Renal cortex interstitium (tissue), 11 donors: ENCODE results near the gene IQCK. TPM values are rescaled to one million over a fixed set of nuclear protein-coding genes. Genes with fewer than 3 reads are reported as not detected.
"Not testable (repeated sequence)": the region's sequence is repeated elsewhere in the genome, so short reads cannot be mapped to it uniquely, and the experiment has no call there.

ENCODE experiments used
- DNase-seq, 11 donors: peaks; one replicate each; pipeline ENCODE4 v3.0.0-alpha.2; 2013; ENCODE audit warnings: low read depth in 9 of 11, low spot score in 4 of 11; ENCODE audit errors: extremely low read depth in 1 of 11
- polyA plus RNA-seq, 3 donors: library from polyadenylated mRNA; unstranded; fragments of 120-200 nt; gene quantifications; one replicate each; pipeline ENCODE4 v1.2.1, GENCODE V29; 2013; ENCODE audit not compliant: insufficient read length in 3 of 3

The IQCK gene
- polyA plus RNA-seq, 3 donors, result 44.9 to 47.7 (median 46.3) TPM

- DNase-seq, result no peak
Measured at GRCh38 chr16:19776565-19776964, 58.5 kb downstream of the IQCK start.

DNA sequence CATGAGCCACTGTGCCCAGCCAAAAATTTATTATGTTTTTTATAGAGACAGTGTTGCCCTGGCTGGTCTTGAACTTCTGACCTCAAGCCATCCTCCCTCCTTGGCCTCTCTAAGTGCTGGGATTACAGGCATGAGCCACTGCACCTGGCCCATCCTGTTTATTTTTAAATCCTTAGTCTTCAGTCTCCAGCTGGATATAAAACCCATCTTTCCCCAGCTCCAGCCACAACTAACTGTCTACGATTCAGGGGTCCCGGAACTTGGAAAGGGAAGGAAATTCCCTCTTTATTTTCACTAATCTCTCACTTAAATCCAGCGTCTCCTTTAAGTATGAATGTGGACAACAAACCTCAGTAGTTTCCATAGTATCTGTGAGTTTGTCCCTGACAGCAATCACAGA is 62.2 kb downstream of the IQCK start:
- DNase-seq, result no peak

GRCh38 chr16:19781226-19781625 is 63.2 kb downstream of the IQCK start:
- DNase-seq, result no peak

- no peak for DNase-seq
Measured at GRCh38 chr16:19783363-19784182, 65.5 kb downstream of the IQCK start.

GRCh38 chr16:19784183-19784736 is 66.2 kb downstream of the IQCK start:
- DNase-seq, result no peak

DNA sequence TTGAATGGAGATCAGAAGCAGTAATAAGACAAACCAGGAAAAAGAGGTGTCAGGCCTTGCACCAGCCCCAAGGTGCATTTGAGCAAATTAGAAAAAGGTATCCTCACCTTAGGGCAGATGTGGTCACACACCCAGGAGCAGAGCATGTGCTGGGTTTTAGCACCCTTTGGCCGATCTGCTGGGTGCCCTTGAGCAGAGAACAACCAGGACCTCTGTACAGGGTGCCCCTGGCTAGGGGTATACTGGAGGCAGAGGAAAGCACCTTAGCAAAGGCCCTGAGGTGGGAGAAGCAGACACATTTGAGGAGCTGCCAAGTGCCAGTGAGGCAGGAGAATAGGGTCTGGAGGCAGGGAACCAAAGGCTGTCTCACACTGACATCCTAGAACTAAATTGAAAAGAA is 67.0 kb downstream of the IQCK start:
- no peak for DNase-seq

- DNase-seq, result no peak
Measured at GRCh38 chr16:19785512-19786130, 67.5 kb downstream of the IQCK start.

GRCh38 chr16:19801369-19801768 is 83.3 kb downstream of the IQCK start:
- not testable (repeated sequence) for DNase-seq

DNA sequence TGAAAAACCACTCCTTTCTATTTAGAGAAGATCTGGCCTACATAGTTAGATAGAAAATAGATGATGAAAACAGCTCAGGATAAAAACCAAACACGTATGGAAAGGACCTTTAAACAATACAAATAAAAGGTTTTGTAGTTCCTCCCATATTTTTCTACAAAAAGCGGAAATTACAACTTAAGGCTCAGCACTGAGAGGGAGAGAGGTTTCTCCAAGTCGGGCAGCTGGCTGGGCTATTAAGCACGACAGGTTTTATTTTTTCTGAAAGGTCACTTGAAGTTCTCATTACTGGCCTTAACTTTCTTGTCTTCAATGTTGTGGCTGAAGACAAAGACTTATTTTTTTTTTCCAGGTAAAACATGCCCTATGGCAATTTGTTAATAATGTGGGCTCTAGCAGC is 83.8 kb downstream of the IQCK start:
- not testable (repeated sequence) for DNase-seq

- no peak for DNase-seq
Measured at GRCh38 chr16:19802612-19803011, 84.5 kb downstream of the IQCK start.

DNA sequence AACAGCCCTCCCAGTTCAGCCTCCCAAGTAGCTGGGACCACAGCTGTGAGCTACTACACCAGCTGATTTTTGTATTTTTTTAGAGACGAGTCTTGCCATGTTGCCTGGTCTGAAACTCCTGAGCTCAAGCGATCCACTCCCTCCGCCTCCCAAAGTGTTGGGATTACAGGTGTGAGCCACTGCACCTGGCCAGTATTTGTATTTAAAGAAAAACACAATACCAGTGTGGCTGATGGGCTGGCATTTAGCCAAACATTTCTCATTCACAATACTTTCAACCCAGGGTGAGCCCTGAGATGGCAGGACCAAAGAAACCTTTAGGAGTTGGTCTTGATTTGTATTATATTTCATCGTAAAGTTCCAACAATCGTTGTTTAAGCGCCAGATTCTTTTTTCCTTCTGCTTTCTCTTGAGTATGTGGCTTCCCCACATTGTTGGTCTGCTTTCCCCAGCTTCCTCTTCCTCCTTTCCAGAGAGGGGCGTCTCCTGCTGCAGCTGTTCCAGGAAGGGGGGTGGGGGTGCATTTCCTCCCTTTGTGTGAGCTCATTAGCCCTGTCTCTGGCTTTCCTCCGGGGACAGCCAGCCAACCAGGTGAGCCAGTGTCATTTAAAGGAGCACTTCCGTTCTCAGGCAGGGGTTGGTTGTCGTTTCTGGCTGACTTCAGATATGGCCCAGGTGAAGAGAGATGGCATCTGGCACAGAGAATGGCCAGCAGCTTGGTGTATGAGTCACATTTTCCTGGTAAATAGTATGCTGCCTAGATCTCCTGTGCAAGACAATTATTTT is 86.7 kb downstream of the IQCK start:
- DNase-seq, result peak in 1 of 11 donors; percentile 36

DNA sequence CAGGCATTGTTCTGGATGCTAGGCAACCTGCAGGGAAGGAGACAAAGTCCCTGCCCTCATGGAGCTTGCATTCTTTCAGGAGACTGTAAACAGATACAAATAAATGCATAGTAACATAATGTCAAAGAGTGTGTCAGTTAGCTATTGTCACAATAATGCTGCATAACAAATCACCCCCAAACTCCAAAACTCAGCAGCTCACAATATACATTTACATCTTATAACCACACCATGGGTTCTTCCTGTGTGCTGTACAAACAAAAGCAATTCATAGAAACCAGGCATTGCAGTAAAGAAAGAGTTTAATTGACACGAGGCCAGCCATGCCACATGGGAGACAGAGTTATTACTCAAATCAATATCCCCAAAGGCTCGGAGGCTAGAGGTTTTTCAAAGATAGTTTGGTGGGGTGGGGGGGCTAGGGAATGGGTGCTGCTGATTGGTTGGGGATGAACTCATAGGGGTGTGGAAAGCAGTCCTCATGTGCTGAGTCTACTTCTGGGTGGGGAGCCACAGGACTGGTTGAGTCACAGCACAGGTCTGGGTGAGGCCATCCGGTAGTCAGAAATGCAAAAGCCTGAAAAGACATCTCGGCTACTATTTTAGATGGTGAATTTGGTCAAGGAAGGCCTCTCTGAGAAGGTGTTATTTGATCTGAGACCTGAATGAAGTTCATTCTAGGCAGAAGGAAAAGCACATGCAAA is 87.5 kb downstream of the IQCK start:
- DNase-seq, result no peak

- DNase-seq, result peak in 4 of 11 donors; percentile 18 to 68 (median 48)
Measured at GRCh38 chr16:19808061-19808641, 90.1 kb downstream of the IQCK start.

DNA sequence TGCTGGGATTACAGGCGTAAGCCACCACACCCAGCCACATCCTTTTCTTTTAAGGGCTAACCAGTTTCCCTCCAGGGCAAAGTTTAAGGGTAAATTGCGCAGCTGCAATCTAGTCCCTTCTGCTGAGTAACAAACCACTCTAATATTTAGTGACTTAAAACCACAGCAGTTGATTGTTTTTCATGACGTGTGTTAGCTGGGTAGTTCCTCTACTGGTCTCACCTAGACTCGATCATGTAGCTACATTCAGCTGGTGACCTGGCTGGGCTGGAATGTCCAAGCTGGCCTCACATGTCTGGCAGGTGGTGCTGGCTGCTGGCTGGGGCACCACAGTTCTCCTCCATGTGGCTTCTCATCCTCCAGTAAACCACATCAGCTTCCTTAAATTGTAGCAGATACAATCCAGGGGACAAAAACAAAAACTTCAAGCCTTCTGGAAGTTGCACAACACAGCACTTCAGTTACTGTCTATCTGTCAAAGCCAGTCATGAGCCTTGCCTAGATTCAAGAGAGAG is 91.1 kb downstream of the IQCK start:
- DNase-seq, result no peak

- no peak for DNase-seq
Measured at GRCh38 chr16:19809693-19810092, 91.6 kb downstream of the IQCK start.

GRCh38 chr16:19810817-19811731 is 93.0 kb downstream of the IQCK start:
- peak in 4 of 11 donors; percentile 5 to 42 (median 39) for DNase-seq

DNA sequence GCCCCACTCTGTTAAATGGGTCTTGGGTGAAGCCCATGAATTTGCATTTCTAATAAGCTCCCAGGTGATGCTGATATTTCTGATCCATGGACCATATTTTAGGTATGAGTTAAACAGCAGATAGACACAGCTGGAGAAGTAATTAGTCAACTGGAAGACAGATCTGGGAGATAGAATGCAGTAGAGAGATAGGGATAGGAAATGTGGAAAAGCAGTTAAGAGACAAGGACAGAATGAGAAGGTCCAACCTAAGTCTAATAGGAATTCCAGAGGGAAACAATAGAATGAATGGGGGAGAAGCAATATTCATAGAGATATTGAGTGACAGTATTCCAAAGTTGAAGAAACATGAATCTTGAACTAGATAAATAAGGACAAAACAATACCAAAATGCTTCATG is 94.9 kb downstream of the IQCK start:
- no peak for DNase-seq
